ENCODE measurements around the gene LRRTM3.

The LRRTM3 gene

GRCh38 chr10:67004690-67005089, 78.9 kb downstream of the LRRTM3 start:
- TF ChIP-seq CTCF (conservative IDR thresholded peaks at IDR 0.05; ENCODE audit: control insufficient read depth, insufficient read depth, low read depth, low read length) = no peak
- no peak overlapping the region for H3K4me3 ChIP-seq (ENCODE audit: control insufficient read depth, low read depth, low read length)
- no peak for DNase-seq (ENCODE audit: low read depth)

GRCh38 chr10:67005981-67006380, 80.1 kb downstream of the LRRTM3 start:
- no peak for DNase-seq (ENCODE audit: low read depth)
- no peak for TF ChIP-seq CTCF (conservative IDR thresholded peaks at IDR 0.05; ENCODE audit: control insufficient read depth, insufficient read depth, low read depth, low read length)

GRCh38 chr10:67011480-67011879, 85.6 kb downstream of the LRRTM3 start:
- TF ChIP-seq CTCF (conservative IDR thresholded peaks at IDR 0.05; ENCODE audit: control insufficient read depth, insufficient read depth, low read depth, low read length) = no peak
- no peak overlapping the region for H3K4me3 ChIP-seq (ENCODE audit: control insufficient read depth, low read depth, low read length)
- DNase-seq (ENCODE audit: low read depth) = no peak

More at GRCh38 chr10:67005981-67006380, 80.1 kb downstream of the LRRTM3 start:
- H3K4me3 ChIP-seq (ENCODE audit: control insufficient read depth, low read depth, low read length) = no peak overlapping the region

- H3K4me3 ChIP-seq (ENCODE audit: control insufficient read depth, low read depth, low read length) = no peak overlapping the region
- no peak for DNase-seq (ENCODE audit: low read depth)
- no peak for TF ChIP-seq CTCF (conservative IDR thresholded peaks at IDR 0.05; ENCODE audit: control insufficient read depth, insufficient read depth, low read depth, low read length)
These were observed 86.1 kb downstream of the LRRTM3 start for GRCh38 chr10:67011981-67012380.

- TF ChIP-seq CTCF (conservative IDR thresholded peaks at IDR 0.05; ENCODE audit: control insufficient read depth, insufficient read depth, low read depth, low read length) = no peak
- no peak overlapping the region for H3K4me3 ChIP-seq (ENCODE audit: control insufficient read depth, low read depth, low read length)
- DNase-seq (ENCODE audit: low read depth) = no peak
These were observed 89.4 kb downstream of the LRRTM3 start for GRCh38 chr10:67015225-67015624.

GRCh38 chr10:67017218-67017617, 91.4 kb downstream of the LRRTM3 start:
- no peak for TF ChIP-seq CTCF (conservative IDR thresholded peaks at IDR 0.05; ENCODE audit: control insufficient read depth, insufficient read depth, low read depth, low read length)
- DNase-seq (ENCODE audit: low read depth) = no peak
- no peak overlapping the region for H3K4me3 ChIP-seq (ENCODE audit: control insufficient read depth, low read depth, low read length)

- no peak for DNase-seq (ENCODE audit: low read depth)
- TF ChIP-seq CTCF (conservative IDR thresholded peaks at IDR 0.05; ENCODE audit: control insufficient read depth, insufficient read depth, low read depth, low read length) = no peak
- no peak overlapping the region for H3K4me3 ChIP-seq (ENCODE audit: control insufficient read depth, low read depth, low read length)
These were observed 96.3 kb downstream of the LRRTM3 start for GRCh38 chr10:67022099-67022498.
